GM21576 (cell line): ENCODE results near the gene CDC42BPA.
"Not testable (repeated sequence)": the region's sequence is repeated elsewhere in the genome, so short reads cannot be mapped to it uniquely, and the experiment has no call there.

Experiments
- ATAC-seq: cut with Tn5 transposase; IDR thresholded peaks from one replicate; pipeline ENCODE4 v1.9.1; 2021; ENCODE audit warnings: mild to moderate bottlenecking, moderate library complexity; ENCODE audit not compliant: unreplicated experiment

CDC42BPA gene, protein sequence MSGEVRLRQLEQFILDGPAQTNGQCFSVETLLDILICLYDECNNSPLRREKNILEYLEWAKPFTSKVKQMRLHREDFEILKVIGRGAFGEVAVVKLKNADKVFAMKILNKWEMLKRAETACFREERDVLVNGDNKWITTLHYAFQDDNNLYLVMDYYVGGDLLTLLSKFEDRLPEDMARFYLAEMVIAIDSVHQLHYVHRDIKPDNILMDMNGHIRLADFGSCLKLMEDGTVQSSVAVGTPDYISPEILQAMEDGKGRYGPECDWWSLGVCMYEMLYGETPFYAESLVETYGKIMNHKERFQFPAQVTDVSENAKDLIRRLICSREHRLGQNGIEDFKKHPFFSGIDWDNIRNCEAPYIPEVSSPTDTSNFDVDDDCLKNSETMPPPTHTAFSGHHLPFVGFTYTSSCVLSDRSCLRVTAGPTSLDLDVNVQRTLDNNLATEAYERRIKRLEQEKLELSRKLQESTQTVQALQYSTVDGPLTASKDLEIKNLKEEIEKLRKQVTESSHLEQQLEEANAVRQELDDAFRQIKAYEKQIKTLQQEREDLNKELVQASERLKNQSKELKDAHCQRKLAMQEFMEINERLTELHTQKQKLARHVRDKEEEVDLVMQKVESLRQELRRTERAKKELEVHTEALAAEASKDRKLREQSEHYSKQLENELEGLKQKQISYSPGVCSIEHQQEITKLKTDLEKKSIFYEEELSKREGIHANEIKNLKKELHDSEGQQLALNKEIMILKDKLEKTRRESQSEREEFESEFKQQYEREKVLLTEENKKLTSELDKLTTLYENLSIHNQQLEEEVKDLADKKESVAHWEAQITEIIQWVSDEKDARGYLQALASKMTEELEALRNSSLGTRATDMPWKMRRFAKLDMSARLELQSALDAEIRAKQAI (N-terminal part only)

DNA sequence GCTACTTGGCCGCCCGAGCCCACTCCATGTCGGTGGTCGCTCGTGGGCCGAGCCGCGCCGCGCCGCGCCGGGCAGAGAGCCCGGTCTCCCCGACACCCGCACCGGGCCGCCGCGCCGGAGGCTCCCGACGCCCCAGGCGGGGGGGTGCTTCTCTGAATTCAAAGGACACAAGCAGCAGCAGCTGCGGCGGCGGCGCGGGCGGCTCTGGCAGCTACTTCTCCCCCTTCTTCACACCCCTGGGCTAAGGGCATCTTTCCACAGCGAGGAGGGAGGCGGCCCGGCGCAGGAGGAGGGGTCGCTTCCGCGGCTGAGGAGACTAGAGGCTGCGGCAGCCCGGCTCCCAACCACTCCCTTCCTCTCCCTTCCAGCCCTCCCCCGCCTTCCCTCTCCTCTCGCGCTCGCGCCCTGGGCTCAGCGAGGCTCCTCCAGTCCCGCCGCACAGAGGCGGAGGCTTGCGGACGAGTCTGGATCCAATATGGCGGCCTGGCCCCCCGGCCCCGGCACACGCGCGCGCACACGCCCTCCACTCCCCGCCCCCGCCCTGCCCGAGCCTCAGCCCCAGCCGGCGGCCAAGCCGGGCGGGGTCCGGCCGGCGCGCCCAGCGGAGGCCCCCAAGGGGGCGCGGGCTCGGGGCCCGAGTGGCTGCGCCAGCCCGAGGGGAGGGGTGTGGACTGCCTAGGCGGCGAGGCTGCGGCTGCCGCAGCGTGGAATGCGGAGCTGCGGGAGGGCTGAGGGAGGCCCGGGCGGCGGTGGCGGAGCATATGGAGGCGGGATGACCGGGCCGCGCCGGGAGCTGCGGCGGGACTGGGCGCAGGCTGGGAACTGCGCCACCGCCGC is at the start of gene CDC42BPA:
TSS of gene CDC42BPA (minus strand) at position 477 of the 837 bp plus-strand sequence. CDS start 1,310 bp downstream, outside the sequence.
- no peak for ATAC-seq

DNA sequence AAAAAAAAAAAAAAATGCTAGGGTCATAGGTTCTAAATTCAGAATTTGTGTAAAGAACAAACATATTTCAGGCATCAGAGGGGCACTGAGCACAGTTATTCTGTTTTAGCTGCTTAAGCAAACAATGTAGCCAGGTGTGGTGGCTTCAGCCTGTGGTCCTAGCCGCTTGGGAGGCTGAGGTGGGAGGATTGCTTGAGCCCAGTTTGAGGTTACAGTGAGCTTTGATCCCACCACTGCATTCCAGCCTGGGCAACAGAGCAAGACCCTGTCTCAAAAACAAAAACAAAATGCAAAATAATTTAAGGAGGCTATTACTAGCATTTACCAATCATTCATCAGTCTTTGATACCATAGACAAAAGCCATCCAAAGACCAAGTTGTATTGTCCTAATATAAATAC is 49.7 kb upstream of the CDC42BPA start:
- ATAC-seq: no peak

DNA sequence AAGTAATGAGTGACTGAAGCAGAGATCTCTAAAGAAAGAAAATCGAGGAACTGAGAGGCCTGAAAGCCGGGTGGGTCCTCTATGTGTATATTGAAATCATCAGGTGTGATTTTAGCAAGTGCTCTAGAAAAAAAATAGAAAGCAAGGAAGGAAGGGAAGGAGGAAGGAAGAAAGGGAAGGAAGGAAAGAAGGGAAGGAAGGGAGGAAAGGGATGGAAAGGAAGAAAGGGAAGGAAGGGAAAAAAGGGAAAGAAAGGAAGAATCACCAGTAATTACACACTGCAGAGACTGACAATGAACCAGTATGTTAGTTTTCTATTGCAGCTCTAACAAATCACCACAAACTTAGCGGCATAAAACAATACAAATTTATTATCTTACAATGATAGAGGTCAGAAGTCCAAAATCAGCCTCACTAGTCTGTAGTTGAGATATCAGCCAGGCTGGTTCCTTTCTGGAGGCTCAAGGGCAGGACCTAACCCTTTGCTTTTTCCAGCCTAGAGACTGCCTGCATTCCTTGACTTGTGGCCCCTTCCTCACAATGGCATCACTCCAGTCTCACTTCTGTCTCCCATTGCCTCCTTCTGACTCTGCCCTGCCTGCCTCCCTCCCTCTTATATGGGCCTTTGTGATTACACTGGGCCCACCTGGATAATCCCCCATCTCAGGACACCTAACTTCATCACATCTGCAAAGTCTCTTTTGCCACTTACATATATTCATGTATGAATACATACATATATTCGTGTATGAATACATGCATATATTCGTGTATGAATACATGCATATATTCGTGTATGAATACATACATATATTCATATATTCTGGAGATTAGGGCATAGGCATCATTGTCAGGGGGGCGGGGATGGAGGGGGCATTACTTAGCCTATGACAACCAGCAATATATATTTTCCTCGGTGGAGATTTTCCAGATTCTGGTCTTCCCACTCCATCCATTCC is 47.5 kb upstream of the CDC42BPA start:
- ATAC-seq: no peak

DNA sequence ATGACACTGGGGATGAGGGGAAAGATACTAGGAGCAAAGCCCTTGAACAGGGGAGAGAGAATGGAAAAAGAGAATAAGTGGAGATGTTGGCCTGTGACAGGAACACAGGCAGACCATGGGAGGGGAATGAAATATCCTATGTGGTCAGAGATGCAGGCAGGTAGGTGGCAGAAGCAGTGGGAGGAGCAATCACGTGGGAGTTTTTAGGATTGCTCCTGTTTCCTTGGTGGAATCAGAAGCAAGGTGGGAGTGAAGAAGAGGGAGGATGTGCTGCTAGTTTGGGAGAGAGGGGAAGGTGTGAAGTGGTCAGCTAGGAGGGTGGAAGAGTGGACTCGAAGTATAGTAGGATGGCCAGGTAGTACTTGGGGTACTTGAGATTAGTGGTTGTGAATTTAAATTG is 46.4 kb upstream of the CDC42BPA start:
- ATAC-seq: no peak

DNA sequence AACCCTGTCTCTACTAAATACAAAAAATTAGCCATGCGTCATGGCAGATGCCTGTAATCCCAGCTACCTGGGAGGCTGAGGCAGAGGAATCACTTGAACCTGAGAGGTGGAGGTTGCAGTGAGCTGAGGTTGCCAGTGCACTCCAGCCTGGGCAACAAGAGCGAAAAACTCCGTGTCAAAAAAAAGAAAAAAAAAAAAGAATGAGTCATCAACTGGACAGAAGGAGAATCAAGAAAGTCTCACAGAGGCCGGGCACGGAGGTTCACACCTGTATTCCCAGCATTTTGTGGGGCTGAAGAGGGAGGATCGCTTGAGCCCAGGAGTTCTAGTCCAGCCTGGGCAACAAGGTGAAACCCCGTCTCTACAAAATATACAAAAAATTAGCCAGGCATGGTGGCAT is 45.5 kb upstream of the CDC42BPA start:
- ATAC-seq: no peak

DNA sequence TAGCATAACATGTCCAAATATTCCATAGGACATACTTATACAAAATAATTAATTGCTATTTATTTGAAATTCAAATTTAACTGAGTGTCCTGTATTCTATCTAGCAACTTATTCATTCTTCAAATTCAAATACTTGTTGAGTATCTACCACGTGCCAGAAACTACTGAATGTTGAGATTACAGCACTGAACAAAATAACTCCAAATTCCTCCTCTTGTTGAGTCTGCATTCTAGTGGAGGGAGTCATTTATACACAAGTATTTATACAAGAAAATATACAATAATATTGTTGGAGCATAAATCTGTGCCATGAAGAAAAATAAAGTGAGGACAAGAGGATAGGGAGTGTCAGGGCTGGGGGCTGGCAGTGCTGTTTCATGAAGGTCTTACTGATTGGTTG is 43.7 kb upstream of the CDC42BPA start:
- no peak for ATAC-seq

DNA sequence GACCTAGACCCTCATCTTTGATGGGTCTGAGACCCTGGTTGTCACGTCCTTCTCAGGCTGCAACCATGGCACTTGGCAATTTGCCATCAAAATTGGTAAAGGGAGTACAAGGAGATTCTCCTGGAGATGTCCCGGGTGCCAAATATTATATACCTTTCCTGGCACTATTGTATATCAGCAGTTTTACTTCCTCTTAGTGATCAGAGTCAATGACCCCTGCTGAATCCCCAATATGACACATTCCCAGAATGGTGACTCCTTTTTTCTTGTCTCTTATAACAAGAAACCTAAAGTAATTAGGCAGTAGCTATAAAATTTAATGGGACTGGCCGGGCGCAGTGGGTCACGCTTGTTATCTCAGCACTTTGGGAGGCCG is 39.6 kb upstream of the CDC42BPA start:
- ATAC-seq: no peak

DNA sequence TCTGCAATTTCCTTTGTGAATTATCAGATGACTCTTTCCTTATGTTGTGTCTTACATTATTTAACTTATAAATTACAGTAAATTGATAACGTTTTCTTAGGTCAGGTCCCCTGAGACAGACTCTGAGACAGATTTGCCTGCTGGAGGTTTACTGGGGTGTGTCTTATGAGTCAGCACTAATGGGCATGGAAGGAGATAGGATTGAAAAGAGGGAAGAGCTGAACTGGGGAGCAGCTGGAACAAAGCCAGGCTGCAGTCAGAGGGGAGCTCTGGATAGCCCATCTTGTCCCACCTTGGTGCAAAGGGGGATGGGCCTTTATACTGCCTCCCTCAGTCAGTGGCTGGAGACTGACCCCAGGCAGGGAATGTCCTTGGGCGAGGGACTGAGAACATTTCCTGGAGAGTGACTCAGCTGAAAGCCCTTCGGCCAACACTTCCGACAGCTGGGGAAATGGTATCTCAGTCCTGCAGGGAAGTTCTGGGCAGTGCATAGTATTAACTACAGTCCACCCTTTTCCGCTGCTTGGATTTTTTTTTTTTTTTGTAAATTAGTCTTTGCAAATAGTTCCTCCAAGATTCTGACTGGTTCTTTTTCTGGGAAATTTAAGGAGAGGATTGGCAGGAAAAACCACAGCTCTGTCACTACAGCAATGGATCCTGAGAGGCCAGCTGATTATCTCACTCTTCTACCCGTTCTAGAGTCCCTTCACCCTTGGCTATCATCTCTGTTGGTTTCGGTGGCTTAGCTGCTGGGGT is 39.1 kb upstream of the CDC42BPA start:
- no peak for ATAC-seq

DNA sequence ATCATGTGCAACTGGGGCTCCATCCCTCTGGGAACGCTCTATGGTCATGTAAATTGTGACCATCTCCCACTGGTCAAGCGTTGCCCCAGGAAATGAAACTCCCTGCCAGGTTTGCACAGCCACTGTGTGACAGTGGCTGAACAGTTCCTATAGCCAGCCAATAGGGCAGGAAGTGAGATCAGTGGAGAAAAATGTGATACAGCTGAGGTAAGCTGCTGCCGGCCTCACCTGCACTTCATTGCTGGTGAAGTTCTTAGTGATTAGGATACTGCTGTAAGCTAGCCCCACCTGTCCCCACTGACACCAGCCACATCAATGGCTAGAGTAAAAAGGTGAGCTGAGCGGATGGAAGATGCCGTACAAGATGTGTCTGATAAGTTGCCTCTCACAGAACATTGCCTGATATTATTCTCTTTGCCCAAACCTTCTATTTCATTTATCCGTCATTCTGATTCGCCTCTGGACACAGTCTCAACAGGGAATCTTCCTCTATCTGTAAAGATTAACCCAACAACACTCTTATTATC is 38.4 kb upstream of the CDC42BPA start:
- no peak for ATAC-seq

DNA sequence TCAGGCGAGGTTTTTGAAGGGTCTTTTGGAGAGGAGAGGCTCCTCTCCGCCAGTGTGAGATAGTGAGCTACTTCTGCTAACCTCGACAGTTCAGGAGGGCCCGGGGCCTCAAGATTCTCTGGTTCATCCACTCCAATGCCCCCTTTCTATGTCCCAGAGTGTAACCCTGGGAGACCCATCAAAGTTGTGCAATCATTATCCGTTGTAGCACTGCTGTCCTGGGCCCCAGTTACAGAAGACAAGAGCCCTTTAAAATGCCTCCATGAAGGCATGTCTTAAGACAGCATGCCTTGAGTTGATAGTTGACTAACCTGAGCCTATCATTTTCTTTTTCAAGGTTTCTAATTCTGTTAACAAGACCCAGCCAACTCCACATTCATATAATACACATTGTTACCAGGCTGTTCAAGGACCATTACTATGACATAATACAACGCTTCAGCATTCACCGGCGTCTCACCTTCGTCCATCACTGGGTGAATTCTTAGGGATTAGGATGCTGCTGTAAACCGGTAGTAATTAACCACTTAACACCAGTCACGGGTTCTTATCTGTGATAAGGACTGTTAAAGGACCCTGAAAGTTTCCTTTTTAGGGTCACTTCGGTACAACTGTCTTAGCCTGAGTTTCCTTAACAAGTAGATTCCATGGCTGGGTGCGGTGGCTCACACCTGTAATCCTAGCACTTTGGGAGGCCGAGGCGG is 37.4 kb upstream of the CDC42BPA start:
- ATAC-seq: no peak

DNA sequence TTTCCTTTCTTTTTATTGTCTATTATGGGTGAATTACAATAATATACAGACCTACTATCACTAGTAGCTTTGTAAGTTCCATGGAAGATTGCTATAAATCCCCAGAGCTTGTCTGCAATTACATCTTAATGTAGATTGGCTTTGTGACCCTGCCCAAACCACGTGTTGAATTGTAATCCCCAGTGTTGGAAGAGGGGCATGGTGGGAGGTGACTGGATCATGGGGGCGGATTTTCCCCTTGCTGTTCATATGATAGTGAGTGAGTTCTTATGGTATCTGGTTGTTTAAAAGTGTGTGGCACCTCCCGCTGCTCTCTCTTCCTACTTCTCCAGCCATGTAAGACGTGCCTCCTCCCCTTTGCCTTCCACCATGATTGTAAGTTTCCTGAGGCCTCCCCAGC is 34.9 kb upstream of the CDC42BPA start:
- no peak for ATAC-seq

DNA sequence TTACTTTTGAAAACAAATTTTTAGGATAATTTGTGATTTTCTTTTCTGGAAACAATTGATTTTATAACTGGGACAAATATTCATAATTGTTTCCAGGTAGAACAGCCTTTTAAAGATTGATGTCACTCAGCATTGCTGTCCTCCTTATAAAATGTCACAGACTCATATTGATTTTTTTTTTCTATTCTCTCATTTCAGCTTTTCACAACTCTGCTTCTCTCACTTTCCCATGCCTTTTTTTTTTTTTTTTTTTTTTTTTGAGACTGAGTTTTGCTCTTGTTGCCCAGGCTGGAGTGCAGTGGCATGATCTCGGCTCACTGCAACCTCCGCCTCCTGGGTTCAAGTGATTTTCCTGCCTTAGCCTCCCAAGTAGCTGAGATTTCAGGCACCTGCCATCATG is 33.9 kb upstream of the CDC42BPA start:
- not testable (repeated sequence) for ATAC-seq

DNA sequence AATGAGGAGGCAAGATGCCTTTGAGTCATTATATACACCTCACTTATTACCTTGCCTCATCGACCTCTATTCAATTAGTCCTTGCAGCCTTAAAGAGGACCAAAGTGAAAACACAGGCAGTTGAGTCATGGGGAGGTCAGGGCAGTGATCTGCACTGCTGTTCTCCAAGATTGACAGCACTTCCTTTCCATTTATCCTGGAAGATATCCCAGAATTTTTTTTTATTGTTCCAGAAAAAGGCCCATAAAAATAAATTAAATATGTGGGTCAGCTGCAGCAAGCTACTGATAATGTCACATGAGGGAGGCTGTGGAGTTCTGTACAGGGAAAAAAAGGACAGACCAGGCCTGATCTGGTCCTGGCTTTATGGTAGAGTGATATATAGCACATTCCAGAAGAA is 33.2 kb upstream of the CDC42BPA start:
- ATAC-seq: no peak

DNA sequence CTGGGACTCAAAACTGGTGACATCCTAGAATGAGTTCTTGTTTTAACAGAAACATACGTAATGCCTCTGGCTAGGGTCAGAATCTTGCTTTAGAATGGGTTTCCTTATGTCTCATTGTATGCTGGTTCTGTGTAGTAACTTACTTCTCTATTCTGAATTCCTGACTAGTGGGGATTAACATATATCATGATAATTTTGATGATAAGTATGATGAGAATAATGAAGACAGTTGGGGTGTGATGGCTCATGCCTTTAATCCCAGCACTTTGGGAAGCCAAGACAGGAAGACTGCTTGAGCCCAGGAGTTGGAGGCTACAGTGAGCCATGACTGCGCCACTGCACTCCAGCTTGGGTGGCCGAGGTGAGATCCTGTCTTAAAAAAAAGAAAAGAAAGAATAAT is 31.7 kb upstream of the CDC42BPA start:
- no peak for ATAC-seq

DNA sequence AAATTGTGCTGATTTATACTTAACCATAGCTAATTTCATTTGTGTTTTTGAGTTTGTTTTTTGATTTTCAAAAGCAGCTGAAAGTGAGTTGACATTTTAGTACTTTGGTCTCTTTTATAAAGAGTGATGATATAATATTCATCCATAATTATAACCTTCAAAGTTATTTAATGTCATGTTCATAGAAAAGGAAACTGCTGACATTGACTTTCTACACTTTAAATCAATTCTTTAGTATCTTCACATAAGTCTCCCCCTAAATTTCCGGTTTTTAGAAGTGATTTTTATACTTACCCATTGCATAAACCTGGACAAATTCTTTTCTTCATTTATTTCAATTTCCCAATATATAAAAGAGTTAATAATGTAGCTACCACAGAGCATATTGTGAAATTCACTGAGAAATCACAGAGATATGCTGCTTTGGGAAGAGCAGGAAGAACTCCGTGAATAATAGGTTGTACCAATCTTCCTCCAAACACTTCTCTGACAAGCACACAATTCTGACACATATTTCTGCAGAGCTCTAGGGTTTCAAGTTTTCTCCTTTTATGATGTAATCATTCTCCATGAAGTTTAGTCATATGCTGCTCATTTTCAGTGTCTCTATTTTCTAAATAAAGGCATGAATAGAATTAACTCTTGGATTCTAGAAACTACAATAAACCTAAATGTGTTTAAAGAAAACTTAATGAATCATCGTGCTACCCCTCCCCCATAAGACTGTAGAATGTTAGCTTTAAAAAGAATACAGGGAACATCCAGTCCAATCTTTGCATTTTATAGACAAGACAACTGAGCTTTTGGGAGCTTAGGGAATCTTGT is 25.6 kb upstream of the CDC42BPA start:
- ATAC-seq: no peak

DNA sequence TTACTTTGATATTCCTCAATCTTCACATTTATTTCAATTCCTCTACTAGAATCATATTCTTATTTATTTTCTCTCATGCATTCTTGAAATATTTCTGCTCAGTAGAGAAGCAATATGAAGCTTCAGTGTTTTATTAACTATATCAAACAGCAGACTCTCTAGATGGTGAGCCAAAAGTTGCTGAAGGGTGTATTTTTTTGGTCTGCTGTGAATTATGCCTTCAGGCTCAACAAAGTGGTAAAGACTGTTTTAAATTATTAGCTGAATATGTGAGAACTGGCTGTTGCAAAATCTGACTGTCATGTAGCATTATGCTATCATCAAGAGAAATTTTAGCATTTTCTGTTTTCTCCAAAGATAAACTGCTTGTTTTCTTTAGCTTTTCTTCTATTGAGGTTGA is 24.9 kb upstream of the CDC42BPA start:
- ATAC-seq: no peak

DNA sequence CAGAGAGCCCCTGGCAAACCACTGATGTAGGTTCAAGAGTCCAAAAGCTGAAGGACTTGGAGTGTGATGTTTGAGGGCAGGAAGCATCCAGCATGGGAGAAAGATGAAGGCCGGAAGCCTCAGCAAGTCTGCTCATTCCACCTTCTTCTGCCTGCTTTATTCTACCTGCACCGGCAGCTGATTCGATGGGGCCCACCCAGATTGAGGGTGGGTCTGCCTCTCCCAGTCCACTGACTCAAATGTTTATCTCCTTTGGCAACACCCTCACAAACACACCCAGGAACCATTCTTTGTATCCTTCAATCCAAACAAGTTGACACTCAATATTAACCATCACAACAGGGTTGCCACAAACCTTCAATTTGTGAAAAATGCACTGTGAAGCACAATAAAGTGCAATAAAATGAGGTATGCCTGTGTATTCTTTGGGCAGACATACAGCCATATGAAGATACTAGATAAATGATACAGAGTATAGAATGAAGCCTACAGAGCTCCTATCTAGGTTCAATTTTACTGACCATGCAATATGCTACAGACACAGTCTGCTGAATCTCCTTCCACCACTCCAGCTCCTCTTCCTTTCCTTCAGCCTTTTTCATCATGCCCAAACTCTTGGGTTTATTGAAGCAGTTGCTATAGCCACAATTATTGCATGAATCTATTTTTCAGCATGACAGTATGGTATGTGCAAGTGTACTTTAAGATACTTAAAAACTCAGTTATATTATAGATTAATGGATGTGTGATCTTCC is 24.0 kb upstream of the CDC42BPA start:
- no peak for ATAC-seq
